Heart right ventricle (tissue), 16 donors: ENCODE data around the gene APBB1. TPM values are rescaled to one million over a fixed set of nuclear protein-coding genes. Genes with fewer than 3 reads are reported as not detected.

Source experiments
- ATAC-seq, 8 donors: fragments of 200-7000 bp; cut with Tn5 transposase; one replicate each; pipeline ENCODE4 v1.9.1; 2020; ENCODE audit warnings: mild to moderate bottlenecking in 8 of 8, moderate library complexity in 8 of 8, moderate number of reproducible peaks in 1 of 8
- DNase-seq, 2 donors: peaks; one replicate each; pipeline ENCODE4 v3.0.0-alpha.2; 2020
- H3K27ac ChIP-seq, 10 donors: fragments of 200-600 bp; sonication (generic) in 2 of 10; one replicate each; pipeline versions ENCODE4 v1.5.0 to v1.8.0; 2020 to 2022; ENCODE audit warnings: mild to moderate bottlenecking in 3 of 10
- H3K27me3 ChIP-seq, 7 donors: fragments of 200-600 bp; one replicate each; pipeline ENCODE4 v1.8.0; 2021 to 2022; ENCODE audit warnings: mild to moderate bottlenecking in 2 of 7
- H3K36me3 ChIP-seq, 9 donors: fragments of 200-600 bp; sonication (generic) in 1 of 9; one replicate each; pipeline versions ENCODE4 v1.5.0 to v1.8.0; 2020 to 2022; ENCODE audit warnings: mild to moderate bottlenecking in 2 of 9
- H3K4me1 ChIP-seq, 9 donors: fragments of 200-600 bp; sonication (generic) in 1 of 9; one replicate each; pipeline versions ENCODE4 v1.5.0 to v1.8.0; 2020 to 2022; ENCODE audit warnings: mild to moderate bottlenecking in 4 of 9
- H3K4me3 ChIP-seq, 10 donors: fragments of 200-600 bp; sonication (generic) in 2 of 10; one replicate each; pipeline versions ENCODE4 v1.5.0 to v1.8.0; 2020 to 2022; ENCODE audit warnings: mild to moderate bottlenecking in 7 of 10, moderate library complexity in 2 of 10
- H3K9me3 ChIP-seq, 11 donors: fragments of 200-600 bp in 10 of 11; sonication (generic) in 2 of 11; one replicate each; pipeline versions ENCODE4 v1.5.0 to v1.8.0; 2013 to 2022; ENCODE audit warnings: mild to moderate bottlenecking in 2 of 11, control low read depth in 1 of 11, moderate library complexity in 1 of 11
- WGBS, 2 donors: extraction: QIAGEN DNeasy Blood & Tissue Kit; methylation state at CpG; one replicate each; pipeline ENCODE4 v1.1.7; 2013; ENCODE audit warnings: inconsistent platforms in 1 of 2; 5-methylcytosine and 5-hydroxymethylcytosine counted together
- intact Hi-C, 10 donors: fragments of 100-400 bp; cut with DNase I; formaldehyde crosslinking; loops; one replicate each; pipeline versions ENCODE4 v1.11.1 to v1.14.2; 2022
- long read RNA-seq, 3 donors: library from polyadenylated mRNA; unstranded; transcript quantifications; one replicate each; pipeline ENCODE4 v2.0.0, GENCODE V29; 2020 to 2021
- polyA plus RNA-seq, 2 donors: library from polyadenylated mRNA; stranded (reverse); fragments of 200-250 nt; gene quantifications; one replicate each; pipeline ENCODE4 v1.2.3, GENCODE V29; 2013
- total RNA-seq, 10 donors: library from RNA; stranded (reverse); fragmentation: NEBNext Ultra II Directional in 3 of 10; extraction: Animal tissue kit (Norgen Biotek cat#: 25700) in 3 of 10; gene quantifications; one replicate each; pipeline versions ENCODE4 v1.2.1 to v1.2.4, GENCODE V29; 2021 to 2023
- TF ChIP-seq, protein P1 (sequence below), 9 donors: fragments of 200-600 bp; sonication (generic) in 2 of 9; IDR thresholded peaks; one replicate each; pipeline versions ENCODE4 v1.5.0 to v1.8.0; 2021 to 2022; ENCODE audit warnings: antibody characterized with exemption in 9 of 9, mild to moderate bottlenecking in 5 of 9, moderate library complexity in 1 of 9
- donor health status: Arrhythmogenic right ventricular cardiomyopathy.
- donor health status: ischemic (EF 13 %, LVEDD 7.1; RV severe dilation, severe dysfunction).
- donor health status: healthy with polysubstance abuse.
- donor health status: DM: no; HTN: yes; CAD: no.
- donor health status: DM: no; HTN: no; CAD: no.
- donor health status: ischemic (EF 25% LVEDD 6.9; RV normal size, moderate dysfunction).
- donor health status: ischemic (EF 25% LVEDD 5.7; RV mildly dilated, moderate dysfunction).
- donor health status: healthy.
- donor health status: DM: yes; HTN: yes; CAD: no.
- donor health status: Ischemic cardiomyopathy.
- donor health status: ischemic (EF 35%, LVEDD 5.7; RV mildly dilated, moderate dysfunction).
- donor health status: nonischemic (EF 11% LVEDD 7.7; RV severe dilation, severe dysfunction).
- donor health status: DM: yes; HTN: yes; CAD: no.
- donor health status: PGD.
- donor health status: ischemic (EF 29% LVEDD 5.4; RV normal size, mild dysfunction).
- donor health status: nonischemic (EF 23%, LVEDD 6.1; RV moderate dilation, normal function).

The APBB1 gene
- total RNA-seq (10 to 100 TPM; 54.3 to 93.3 (median 65.2) TPM), polyA plus RNA-seq (10 to 100 TPM; 86.1 to 90.6 TPM)
- long read RNA-seq, donor 1, transcript APBB1-202 (14 exons, 2,619 nt): minor isoform, 21 of 284 reads
- long read RNA-seq, donor 1, transcript APBB1-203 (14 exons, 2,684 nt): minor isoform, 35 of 284 reads
- long read RNA-seq, donor 1, transcript APBB1-201 (14 exons, 2,636 nt): major isoform, 143 of 284 reads
- long read RNA-seq, donor 1, partial matches to known transcripts: 50 of 284 reads
- long read RNA-seq, donor 1, other reads (novel, unspliced or antisense): 31 of 284 reads
- long read RNA-seq, donor 2, transcript APBB1-203 (14 exons, 2,684 nt): minor isoform, 21 of 317 reads
- long read RNA-seq, donor 2, transcript APBB1-201 (14 exons, 2,636 nt): major isoform, 207 of 317 reads
- long read RNA-seq, donor 2, transcript APBB1-202 (14 exons, 2,619 nt): minor isoform, 22 of 317 reads
- long read RNA-seq, donor 2, partial matches to known transcripts: 33 of 317 reads
- long read RNA-seq, donor 2, other reads (novel, unspliced or antisense): 31 of 317 reads
- long read RNA-seq, donor 3, transcript APBB1-201 (14 exons, 2,636 nt): major isoform, 328 of 494 reads
- long read RNA-seq, donor 3, transcript APBB1-202 (14 exons, 2,619 nt): minor isoform, 22 of 494 reads
- long read RNA-seq, donor 3, transcript APBB1-203 (14 exons, 2,684 nt): minor isoform, 16 of 494 reads
- long read RNA-seq, donor 3, partial matches to known transcripts: 72 of 494 reads
- long read RNA-seq, donor 3, other reads (novel, unspliced or antisense): 52 of 494 reads

DNA sequence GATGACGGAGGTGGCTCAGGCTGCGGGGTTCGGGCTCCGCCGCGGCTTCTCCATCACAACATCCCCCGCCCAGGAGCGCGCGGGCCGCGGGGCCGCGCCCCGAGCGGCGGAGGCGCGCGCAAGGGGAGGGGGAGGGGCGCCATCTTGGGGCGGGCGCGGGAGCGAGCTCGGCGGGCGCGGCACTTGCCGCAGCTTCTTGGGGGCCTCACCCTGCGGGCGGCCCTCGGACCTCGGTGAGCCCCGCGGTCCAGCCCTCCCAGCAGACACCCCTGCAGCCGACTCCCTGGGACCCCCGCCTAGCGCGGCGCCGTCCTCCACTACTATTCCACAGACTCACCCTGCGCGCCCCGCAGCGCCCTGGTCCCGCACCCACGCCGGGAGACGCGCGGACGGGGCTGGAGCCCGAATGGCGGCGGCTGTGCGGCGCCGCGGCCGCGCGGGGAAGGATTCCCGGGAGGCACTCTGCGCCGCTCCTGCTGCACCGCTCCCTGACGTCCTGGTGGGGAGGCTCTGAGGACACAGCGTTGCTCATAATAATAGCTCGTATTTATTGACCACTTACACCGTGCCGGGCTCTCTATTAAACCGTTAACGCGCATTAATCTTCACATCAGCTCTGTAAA, at the start of gene APBB1:
TSS of gene APBB1 (minus strand) at position 86 of the 623 bp plus-strand sequence. CDS start 7,747 bp downstream, outside the sequence.
- intact Hi-C loops: loop anchor here in 1 of 10 donors (5.0 kb wide), 1 partner anchor 37 kb away; no protein-coding TSS in a partner anchor

DNA sequence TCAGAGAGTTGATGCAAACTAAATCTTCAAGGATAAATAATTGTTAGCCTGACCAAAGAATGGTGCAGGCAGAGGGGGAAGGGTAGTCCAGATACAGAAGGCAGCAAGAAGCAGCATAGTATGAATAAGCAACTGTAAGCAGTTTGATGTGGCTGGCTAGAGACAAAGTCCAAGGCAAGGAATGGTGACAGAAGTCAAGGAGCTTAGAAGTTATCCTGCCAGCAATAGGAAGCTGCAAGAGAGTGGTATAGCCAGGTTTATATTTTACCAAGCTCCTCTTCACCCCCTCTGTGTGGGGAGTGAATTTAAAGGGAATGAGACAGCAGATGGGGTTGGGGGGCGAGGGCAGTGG, 40.2 kb upstream of the APBB1 start:
- TF ChIP-seq, protein P1, sequence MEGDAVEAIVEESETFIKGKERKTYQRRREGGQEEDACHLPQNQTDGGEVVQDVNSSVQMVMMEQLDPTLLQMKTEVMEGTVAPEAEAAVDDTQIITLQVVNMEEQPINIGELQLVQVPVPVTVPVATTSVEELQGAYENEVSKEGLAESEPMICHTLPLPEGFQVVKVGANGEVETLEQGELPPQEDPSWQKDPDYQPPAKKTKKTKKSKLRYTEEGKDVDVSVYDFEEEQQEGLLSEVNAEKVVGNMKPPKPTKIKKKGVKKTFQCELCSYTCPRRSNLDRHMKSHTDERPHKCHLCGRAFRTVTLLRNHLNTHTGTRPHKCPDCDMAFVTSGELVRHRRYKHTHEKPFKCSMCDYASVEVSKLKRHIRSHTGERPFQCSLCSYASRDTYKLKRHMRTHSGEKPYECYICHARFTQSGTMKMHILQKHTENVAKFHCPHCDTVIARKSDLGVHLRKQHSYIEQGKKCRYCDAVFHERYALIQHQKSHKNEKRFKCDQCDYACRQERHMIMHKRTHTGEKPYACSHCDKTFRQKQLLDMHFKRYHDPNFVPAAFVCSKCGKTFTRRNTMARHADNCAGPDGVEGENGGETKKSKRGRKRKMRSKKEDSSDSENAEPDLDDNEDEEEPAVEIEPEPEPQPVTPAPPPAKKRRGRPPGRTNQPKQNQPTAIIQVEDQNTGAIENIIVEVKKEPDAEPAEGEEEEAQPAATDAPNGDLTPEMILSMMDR (IDR thresholded peaks at IDR 0.05): no peak
- no peak for ATAC-seq
- WGBS, 2 donors: 81 to 98% methylated on average over 1 of the region's 1 CpG
- intact Hi-C loops: no loop called here
- Histone ChIP-seq H3K4me1 (no peaks in the 10 kb centered on the region), H3K9me3 (no peaks in the 10 kb centered on the region), H3K27ac (no peak overlapping the region), H3K27me3 (no peaks in the 10 kb centered on the region), H3K36me3 (peaks cover 0 to 99% (median 41%) of the 10 kb centered on the region in 9 donors), H3K4me3 (no peak overlapping the region)
- DNase-seq: no peak

More for the DNA sequence above, at the start of gene APBB1:
- TF ChIP-seq, protein P1 (IDR thresholded peaks at IDR 0.05): peak in 5 of 9 donors; percentile 9 to 39 (median 31)
- ATAC-seq: peak; percentile 86 to 96 (median 95)
- peak; percentile 63 to 77 for DNase-seq
- H3K27ac ChIP-seq: peak within 1 kb of the TSS; percentile 79 to 99 (median 96)
- H3K36me3 ChIP-seq: no peaks in the 10 kb centered on the region
- peaks cover 0 to 22% (median 0%) of the 10 kb centered on the region in 7 donors for H3K27me3 ChIP-seq
- peak within 1 kb of the TSS; percentile 84 to 100 (median 98) for H3K4me3 ChIP-seq
- H3K4me1 ChIP-seq: peaks cover 4 to 41% (median 18%) of the 10 kb centered on the region in 9 donors
- WGBS, 2 donors: 0 to 1% methylated on average over 70 to 74 of the region's 75 CpGs
- H3K9me3 ChIP-seq: no peaks in the 10 kb centered on the region

DNA sequence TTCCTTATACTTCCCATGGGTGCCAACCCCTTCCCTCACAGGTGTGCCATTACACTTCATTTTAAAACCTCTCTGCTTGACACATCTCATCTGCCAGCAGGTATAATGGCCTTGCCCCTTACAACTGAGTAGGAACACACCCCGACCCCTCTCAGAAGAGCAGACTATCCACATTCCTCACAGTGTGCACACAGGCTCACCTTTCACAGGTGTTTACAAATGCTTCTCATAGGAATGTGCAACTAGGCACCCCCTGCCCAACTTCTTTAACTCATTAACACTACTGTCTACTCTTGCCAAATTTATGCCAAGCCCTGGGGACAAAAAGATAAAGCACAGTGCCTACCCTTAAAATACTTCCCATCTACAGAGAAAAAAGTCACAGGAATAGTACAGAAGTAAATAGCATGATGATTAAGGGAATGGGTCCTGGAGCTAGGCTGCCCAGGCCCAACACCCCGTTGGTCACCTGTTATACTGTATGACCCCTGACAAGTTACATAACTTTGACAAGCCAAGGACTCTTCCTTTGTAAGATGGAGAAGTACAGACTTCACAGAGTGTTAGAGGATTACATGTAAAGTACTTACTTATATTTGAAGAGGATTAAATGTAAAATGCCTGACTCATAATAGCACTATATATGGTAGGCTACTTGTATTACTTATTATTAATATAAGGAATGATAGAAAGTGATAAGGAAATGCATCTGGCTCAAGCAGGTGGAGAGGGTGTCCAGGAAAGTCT, 39.6 kb upstream of the APBB1 start:
- H3K36me3 ChIP-seq: peaks cover 0 to 99% (median 36%) of the 10 kb centered on the region in 9 donors
- H3K4me1 ChIP-seq: no peaks in the 10 kb centered on the region
- intact Hi-C loops: no loop called here
- no peak for DNase-seq
- no peaks in the 10 kb centered on the region for H3K9me3 ChIP-seq
- TF ChIP-seq, protein P1 (IDR thresholded peaks at IDR 0.05): no peak
- 89 to 93% methylated on average over 2 of the region's 2 CpGs for WGBS, 2 donors
- no peak overlapping the region for H3K4me3 ChIP-seq
- no peaks in the 10 kb centered on the region for H3K27me3 ChIP-seq
- peak in 1 of 8 donors; percentile 17 for ATAC-seq
- H3K27ac ChIP-seq: no peak overlapping the region
